Activated T-cell treated with anti-CD3 and anti-CD28 coated beads, Interleukin-2, amount 50 U/mL, for 72 hours (primary cell): ENCODE results near the gene MAP7. TPM values are rescaled to one million over a fixed set of nuclear protein-coding genes. Genes with fewer than 3 reads are reported as not detected.
"Not testable (repeated sequence)": the region's sequence is repeated elsewhere in the genome, so short reads cannot be mapped to it uniquely, and the experiment has no call there.

Experiments
- ATAC-seq, 2 donors: fragments of 150-1000 bp; cut with Tn5 transposase; replicated peaks in 1 of 2; 2 replicates each; pipeline ENCODE4 v1.10.0; 2021; ENCODE audit warnings: moderate library complexity in 2 of 2, mild to moderate bottlenecking in 1 of 2
- DNase-seq, 2 donors: peaks; one replicate each; pipeline ENCODE4 v3.0.0; 2021 to 2022; ENCODE audit warnings: mixed read lengths in 1 of 2
- H3K27ac Mint-ChIP-seq: one replicate; pipeline ENCODE4 v1.8.0; 2022; ENCODE audit warnings: mild to moderate bottlenecking, moderate library complexity, mixed read lengths
- H3K27me3 Mint-ChIP-seq: one replicate; pipeline ENCODE4 v1.8.0; 2022; ENCODE audit warnings: low read depth, mixed read lengths
- H3K36me3 Mint-ChIP-seq, 2 donors: one replicate each; pipeline ENCODE4 v1.8.0; 2022; ENCODE audit warnings: mixed read lengths in 2 of 2, mild to moderate bottlenecking in 1 of 2; ENCODE audit not compliant: insufficient read depth in 2 of 2
- H3K4me1 Mint-ChIP-seq: one replicate; pipeline ENCODE4 v1.8.0; 2022; ENCODE audit warnings: low read depth, mixed read lengths
- H3K4me3 Mint-ChIP-seq, 2 donors: one replicate each; pipeline ENCODE4 v1.8.0; 2022; ENCODE audit warnings: mild to moderate bottlenecking in 2 of 2, mixed read lengths in 2 of 2, moderate library complexity in 2 of 2
- H3K9me3 Mint-ChIP-seq, 2 donors: one replicate each; pipeline ENCODE4 v1.8.0; 2022; ENCODE audit warnings: mixed read lengths in 2 of 2
- total RNA-seq, 2 donors: library from RNA; stranded (reverse); gene quantifications; one replicate each; pipeline ENCODE4 v1.2.3, GENCODE V29; 2022

MAP7 gene
- total RNA-seq, 2 donors from 2014 or later = 1.3 to 1.4 TPM

- no peak for ATAC-seq
- no peak for DNase-seq
- no peak overlapping the region for H3K27ac Mint-ChIP-seq
- no peaks in the 10 kb centered on the region for H3K36me3 Mint-ChIP-seq
- H3K4me3 Mint-ChIP-seq = no peak overlapping the region
- H3K9me3 Mint-ChIP-seq = no peaks in the 10 kb centered on the region
- no peaks in the 10 kb centered on the region for H3K27me3 Mint-ChIP-seq
- H3K4me1 Mint-ChIP-seq = no peaks in the 10 kb centered on the region
Measured at GRCh38 chr6:136486357-136486756, 63.9 kb downstream of the MAP7 start.

- no peak overlapping the region for H3K4me3 Mint-ChIP-seq
- peaks cover 0 to 1% of the 10 kb centered on the region in 2 donors for H3K9me3 Mint-ChIP-seq
- no peak overlapping the region for H3K27ac Mint-ChIP-seq
- ATAC-seq (no peak), DNase-seq (no peak)
- H3K36me3 Mint-ChIP-seq = no peaks in the 10 kb centered on the region
- no peaks in the 10 kb centered on the region for H3K4me1 Mint-ChIP-seq
- peaks cover 11% of the 10 kb centered on the region for H3K27me3 Mint-ChIP-seq
Measured at GRCh38 chr6:136483906-136484305, 66.3 kb downstream of the MAP7 start.

DNA sequence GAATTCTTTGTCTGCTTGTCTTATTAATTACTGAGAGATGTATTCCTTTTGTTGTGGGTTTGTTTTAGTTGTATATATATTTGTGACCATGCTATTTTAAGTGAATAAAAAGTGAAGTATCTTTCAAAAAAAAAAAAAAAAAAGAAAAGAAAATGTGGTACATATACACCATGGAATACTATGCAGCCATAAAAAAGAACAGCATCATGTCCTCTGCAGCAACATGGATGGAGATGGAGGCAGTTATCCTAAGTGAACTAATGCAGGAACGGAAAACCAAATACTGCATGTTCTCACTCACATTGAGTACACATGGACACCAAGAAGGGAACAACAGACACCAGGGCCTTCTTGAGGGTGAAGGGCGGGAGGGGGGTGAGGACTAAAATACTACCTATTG lies 67.2 kb downstream of the MAP7 start:
- H3K4me3 Mint-ChIP-seq, ATAC-seq, DNase-seq, H3K9me3 Mint-ChIP-seq, H3K4me1 Mint-ChIP-seq, H3K27ac Mint-ChIP-seq, H3K36me3 Mint-ChIP-seq: not testable (repeated sequence)
- H3K27me3 Mint-ChIP-seq = peaks cover 12% of the 10 kb centered on the region

GRCh38 chr6:136477548-136477947 lies 72.7 kb downstream of the MAP7 start:
- Mint-ChIP-seq H3K9me3 (peaks cover 0 to 1% of the 10 kb centered on the region in 2 donors), H3K27ac (no peak overlapping the region), H3K27me3 (peaks cover 29% of the 10 kb centered on the region), H3K4me3 (no peak overlapping the region), H3K36me3 (no peaks in the 10 kb centered on the region), H3K4me1 (no peaks in the 10 kb centered on the region)
- DNase-seq (no peak), ATAC-seq (no peak)

DNA sequence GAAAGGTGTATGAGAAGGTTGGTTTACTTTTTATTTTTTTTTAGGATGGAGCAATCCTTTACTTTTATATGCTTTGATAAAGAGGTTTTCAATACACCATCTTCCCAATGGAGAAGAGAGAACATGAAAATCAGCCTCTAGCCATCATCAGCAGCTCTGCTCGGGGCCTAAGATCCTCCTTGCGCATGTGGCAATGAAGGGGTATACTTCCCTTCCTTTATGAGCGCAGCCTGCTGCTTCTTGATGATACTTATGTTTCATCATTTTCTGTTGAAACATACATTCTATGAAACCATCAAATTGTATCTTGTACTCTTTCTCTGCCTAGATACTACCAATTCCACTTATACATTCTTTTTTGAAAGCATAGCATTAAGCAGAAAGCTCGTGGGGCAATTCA lies 74.5 kb downstream of the MAP7 start:
- no peak overlapping the region for H3K27ac Mint-ChIP-seq
- DNase-seq (no peak), ATAC-seq (no peak)
- no peaks in the 10 kb centered on the region for H3K4me1 Mint-ChIP-seq
- no peak overlapping the region for H3K4me3 Mint-ChIP-seq
- H3K36me3 Mint-ChIP-seq = no peaks in the 10 kb centered on the region
- H3K9me3 Mint-ChIP-seq = no peaks in the 10 kb centered on the region
- H3K27me3 Mint-ChIP-seq = peaks cover 29% of the 10 kb centered on the region

DNA sequence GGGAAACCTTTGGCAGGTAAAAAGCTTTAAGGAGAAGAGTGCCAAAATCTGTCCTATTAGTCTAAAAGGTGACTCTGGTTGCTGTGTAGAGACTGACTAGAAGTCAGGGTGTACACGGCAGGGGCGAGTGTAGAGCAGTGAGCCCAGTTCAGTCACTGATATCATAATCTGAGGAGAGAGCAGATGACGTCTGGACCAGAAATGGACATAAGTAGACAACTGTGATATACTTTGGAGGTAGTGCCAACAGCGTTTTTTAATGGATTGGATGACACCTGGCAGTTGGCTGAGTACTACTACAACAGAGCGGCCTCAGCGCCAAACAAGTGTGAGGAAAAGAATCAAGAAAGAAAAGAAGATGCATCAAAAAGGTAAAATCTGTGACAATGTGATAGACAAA lies 76.0 kb downstream of the MAP7 start:
- H3K4me1 Mint-ChIP-seq = no peaks in the 10 kb centered on the region
- no peaks in the 10 kb centered on the region for H3K9me3 Mint-ChIP-seq
- DNase-seq (no peak), ATAC-seq (no peak)
- H3K36me3 Mint-ChIP-seq = no peaks in the 10 kb centered on the region
- no peak overlapping the region for H3K27ac Mint-ChIP-seq
- H3K4me3 Mint-ChIP-seq = no peak overlapping the region
- peaks cover 20% of the 10 kb centered on the region for H3K27me3 Mint-ChIP-seq

DNA sequence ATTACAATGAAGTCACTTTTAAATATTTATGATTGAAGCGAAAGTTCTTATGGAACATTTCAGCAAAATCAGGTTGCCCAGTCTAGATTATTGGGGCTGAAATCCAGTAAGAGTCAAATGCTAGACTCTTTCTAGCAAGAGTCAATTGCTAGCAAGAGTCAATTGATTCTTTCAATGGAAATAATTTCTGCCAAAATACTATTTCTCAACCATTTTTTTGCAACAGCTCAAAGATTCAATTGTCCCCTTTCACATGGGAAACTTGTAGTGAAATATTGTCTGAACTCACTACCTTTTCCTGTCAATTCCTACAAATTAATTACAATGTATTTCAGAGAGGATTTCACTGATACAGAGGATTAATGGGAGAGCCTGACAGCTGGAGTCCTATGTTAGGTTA lies 78.3 kb downstream of the MAP7 start:
- H3K36me3 Mint-ChIP-seq = no peaks in the 10 kb centered on the region
- peaks cover 6% of the 10 kb centered on the region for H3K27me3 Mint-ChIP-seq
- no peak overlapping the region for H3K27ac Mint-ChIP-seq
- H3K9me3 Mint-ChIP-seq = no peaks in the 10 kb centered on the region
- H3K4me3 Mint-ChIP-seq = no peak overlapping the region
- H3K4me1 Mint-ChIP-seq = no peaks in the 10 kb centered on the region
- ATAC-seq (no peak), DNase-seq (no peak)

- ATAC-seq = no peak
- Mint-ChIP-seq H3K4me1 (no peaks in the 10 kb centered on the region), H3K9me3 (no peaks in the 10 kb centered on the region), H3K27me3 (peaks cover 6% of the 10 kb centered on the region), H3K4me3 (no peak overlapping the region), H3K27ac (no peak overlapping the region), H3K36me3 (no peaks in the 10 kb centered on the region)
- DNase-seq = no peak
Measured at GRCh38 chr6:136471372-136471771, 78.8 kb downstream of the MAP7 start.

GRCh38 chr6:136470044-136470443 lies 80.2 kb downstream of the MAP7 start:
- H3K9me3 Mint-ChIP-seq = no peaks in the 10 kb centered on the region
- H3K27me3 Mint-ChIP-seq = peaks cover 6% of the 10 kb centered on the region
- ATAC-seq (no peak), DNase-seq (no peak)
- H3K4me1 Mint-ChIP-seq = no peaks in the 10 kb centered on the region
- no peak overlapping the region for H3K4me3 Mint-ChIP-seq
- no peak overlapping the region for H3K27ac Mint-ChIP-seq
- no peaks in the 10 kb centered on the region for H3K36me3 Mint-ChIP-seq

- no peak for DNase-seq
- Mint-ChIP-seq H3K36me3 (no peaks in the 10 kb centered on the region), H3K27me3 (peaks cover 6% of the 10 kb centered on the region), H3K4me3 (no peak overlapping the region), H3K27ac (no peak overlapping the region), H3K9me3 (no peaks in the 10 kb centered on the region), H3K4me1 (no peaks in the 10 kb centered on the region)
- ATAC-seq = no peak
Measured at GRCh38 chr6:136469154-136469553, 81.1 kb downstream of the MAP7 start.

- Mint-ChIP-seq H3K36me3 (no peaks in the 10 kb centered on the region), H3K9me3 (no peaks in the 10 kb centered on the region), H3K4me1 (no peaks in the 10 kb centered on the region), H3K27ac (no peak overlapping the region), H3K4me3 (no peak overlapping the region), H3K27me3 (peaks cover 6% of the 10 kb centered on the region)
- no peak for ATAC-seq
- no peak for DNase-seq
Measured at GRCh38 chr6:136468711-136469110, 81.5 kb downstream of the MAP7 start.

DNA sequence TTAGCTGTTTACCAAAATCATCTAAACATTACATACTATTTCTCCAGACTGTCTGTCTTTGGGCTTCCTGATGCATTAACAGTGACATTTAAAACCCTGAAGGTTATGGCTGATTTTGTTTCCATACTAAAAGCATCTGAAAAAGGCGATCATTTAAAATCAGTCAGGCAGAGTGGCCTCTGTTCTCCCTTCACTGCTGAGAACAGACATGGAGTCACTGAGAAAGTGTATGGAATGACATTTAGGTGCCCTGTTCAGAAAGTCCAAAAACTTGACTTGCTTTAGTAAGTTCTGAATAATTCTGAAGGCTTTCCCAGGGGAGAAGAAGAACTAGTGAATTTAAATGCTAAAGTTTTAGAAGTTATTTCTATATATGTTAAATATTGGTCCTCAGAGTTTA lies 83.0 kb downstream of the MAP7 start:
- DNase-seq (no peak), ATAC-seq (no peak)
- H3K36me3 Mint-ChIP-seq = no peaks in the 10 kb centered on the region
- no peaks in the 10 kb centered on the region for H3K27me3 Mint-ChIP-seq
- no peak overlapping the region for H3K4me3 Mint-ChIP-seq
- H3K27ac Mint-ChIP-seq = no peak overlapping the region
- H3K4me1 Mint-ChIP-seq = no peaks in the 10 kb centered on the region
- H3K9me3 Mint-ChIP-seq = no peaks in the 10 kb centered on the region

- no peaks in the 10 kb centered on the region for H3K36me3 Mint-ChIP-seq
- DNase-seq (no peak), ATAC-seq (no peak)
- H3K9me3 Mint-ChIP-seq = no peaks in the 10 kb centered on the region
- H3K4me3 Mint-ChIP-seq = no peak overlapping the region
- no peak overlapping the region for H3K27ac Mint-ChIP-seq
- no peaks in the 10 kb centered on the region for H3K27me3 Mint-ChIP-seq
- no peaks in the 10 kb centered on the region for H3K4me1 Mint-ChIP-seq
Measured at GRCh38 chr6:136466777-136467176, 83.4 kb downstream of the MAP7 start.

- no peak overlapping the region for H3K4me3 Mint-ChIP-seq
- DNase-seq (no peak), ATAC-seq (no peak)
- H3K27me3 Mint-ChIP-seq = no peaks in the 10 kb centered on the region
- no peaks in the 10 kb centered on the region for H3K36me3 Mint-ChIP-seq
- H3K27ac Mint-ChIP-seq = no peak overlapping the region
- no peaks in the 10 kb centered on the region for H3K9me3 Mint-ChIP-seq
- no peaks in the 10 kb centered on the region for H3K4me1 Mint-ChIP-seq
Measured at GRCh38 chr6:136465766-136466303, 84.4 kb downstream of the MAP7 start.
